Loucy (cell line): ENCODE results near the gene GSTO1.

Experiments used
- H2AFZ ChIP-seq: fragments of 200-600 bp; sonication (generic); 2 replicates; pipeline ENCODE4 v1.6.0; 2016; ENCODE audit warnings: antibody characterized with exemption, mild to moderate bottlenecking, low read length, moderate library complexity
- H3F3A ChIP-seq: fragments of 200-600 bp; 2 replicates; pipeline ENCODE4 v1.6.0; 2016; ENCODE audit warnings: antibody characterized with exemption, low read depth, mild to moderate bottlenecking
- H3K27me3 ChIP-seq: fragments of 200-600 bp; sonication (generic); 2 replicates; pipeline ENCODE4 v1.6.1; 2014; ENCODE audit warnings: low read length, mild to moderate bottlenecking; ENCODE audit not compliant: insufficient read depth, poor library complexity, severe bottlenecking
- H3K36me3 ChIP-seq: fragments of 200-600 bp; sonication (generic); 2 replicates; pipeline ENCODE4 v1.6.1; 2016; ENCODE audit warnings: low read length; ENCODE audit not compliant: insufficient read depth
- H3K4me1 ChIP-seq: fragments of 200-600 bp; sonication (generic); 2 replicates; pipeline ENCODE4 v1.5.1; 2014; ENCODE audit warnings: low read length, mild to moderate bottlenecking; ENCODE audit not compliant: insufficient read depth, poor library complexity, severe bottlenecking
- H3K4me2 ChIP-seq: fragments of 200-600 bp; sonication (generic); 2 replicates; pipeline ENCODE4 v1.6.0; 2014; ENCODE audit warnings: antibody characterized with exemption, low read length, low read depth, mild to moderate bottlenecking; ENCODE audit not compliant: poor library complexity, severe bottlenecking
- H3K4me3 ChIP-seq: fragments of 200-600 bp; sonication (generic); 2 replicates; pipeline ENCODE4 v1.5.1; 2014; ENCODE audit warnings: low read length, mild to moderate bottlenecking, mixed read lengths; ENCODE audit not compliant: poor library complexity, severe bottlenecking
- H3K79me2 ChIP-seq: fragments of 200-600 bp; sonication (generic); 2 replicates; pipeline ENCODE4 v1.6.1; 2014; ENCODE audit warnings: low read length; ENCODE audit not compliant: insufficient read depth
- H3K9ac ChIP-seq: fragments of 200-600 bp; sonication (generic); 2 replicates; pipeline ENCODE4 v1.6.0; 2014; ENCODE audit warnings: mild to moderate bottlenecking, low read depth, low read length, moderate library complexity; ENCODE audit not compliant: poor library complexity, severe bottlenecking
- H3K9me2 ChIP-seq: fragments of 200-600 bp; sonication (generic); replicated peaks from 2 replicates; pipeline ENCODE4 v1.6.1; 2016; ENCODE audit warnings: low read depth, low read length, mixed read lengths
- H3K9me3 ChIP-seq: fragments of 200-600 bp; sonication (generic); 2 replicates; pipeline ENCODE4 v1.6.1; 2014; ENCODE audit warnings: mild to moderate bottlenecking, antibody characterized with exemption, low read length, low read depth; ENCODE audit not compliant: insufficient read depth
- H4K20me1 ChIP-seq: fragments of 200-600 bp; sonication (generic); 2 replicates; pipeline ENCODE4 v1.6.0; 2014; ENCODE audit warnings: antibody characterized with exemption, low read length, mild to moderate bottlenecking; ENCODE audit not compliant: insufficient read depth, poor library complexity, severe bottlenecking
- CTCF ChIP-seq: fragments of 200-600 bp; sonication (generic); conservative IDR thresholded peaks from 2 replicates; pipeline ENCODE4 v1.5.1; 2014; ENCODE audit warnings: mild to moderate bottlenecking, antibody characterized with exemption, low read length
- EZH2phosphoT487 ChIP-seq: fragments of 200-600 bp; IDR thresholded peaks from 2 replicates; pipeline ENCODE4 v1.6.1; 2018; ENCODE audit warnings: antibody characterized with exemption, mild to moderate bottlenecking, moderate library complexity, borderline replicate concordance

Gene GSTO1

GRCh38 chr10:104255311-104255981, 754 bp downstream of the GSTO1 start:
- no peaks in the 10 kb centered on the region for H3K27me3 ChIP-seq
- H3K9me3 ChIP-seq: no peaks in the 10 kb centered on the region
- H3K4me1 ChIP-seq: peaks cover 53% of the 10 kb centered on the region
- peak overlapping the region; percentile 96 for H3K9ac ChIP-seq
- H3F3A ChIP-seq: no peaks in the 10 kb centered on the region
- H3K79me2 ChIP-seq: peaks cover 48% of the 10 kb centered on the region
- peaks cover 3% of the 10 kb centered on the region; the same call in 1 of the 2 replicates for H3K36me3 ChIP-seq
- TF ChIP-seq CTCF: no peak
- no peak for TF ChIP-seq EZH2phosphoT487
- H3K4me2 ChIP-seq: peak overlapping the region; percentile 88
- peaks cover 18% of the 10 kb centered on the region for H4K20me1 ChIP-seq
- H2AFZ ChIP-seq: peak overlapping the region; percentile 76; the same call in 1 of the 2 replicates
- H3K9me2 ChIP-seq: no peaks in the 10 kb centered on the region
- H3K4me3 ChIP-seq: peak overlapping the region; percentile 87

DNA sequence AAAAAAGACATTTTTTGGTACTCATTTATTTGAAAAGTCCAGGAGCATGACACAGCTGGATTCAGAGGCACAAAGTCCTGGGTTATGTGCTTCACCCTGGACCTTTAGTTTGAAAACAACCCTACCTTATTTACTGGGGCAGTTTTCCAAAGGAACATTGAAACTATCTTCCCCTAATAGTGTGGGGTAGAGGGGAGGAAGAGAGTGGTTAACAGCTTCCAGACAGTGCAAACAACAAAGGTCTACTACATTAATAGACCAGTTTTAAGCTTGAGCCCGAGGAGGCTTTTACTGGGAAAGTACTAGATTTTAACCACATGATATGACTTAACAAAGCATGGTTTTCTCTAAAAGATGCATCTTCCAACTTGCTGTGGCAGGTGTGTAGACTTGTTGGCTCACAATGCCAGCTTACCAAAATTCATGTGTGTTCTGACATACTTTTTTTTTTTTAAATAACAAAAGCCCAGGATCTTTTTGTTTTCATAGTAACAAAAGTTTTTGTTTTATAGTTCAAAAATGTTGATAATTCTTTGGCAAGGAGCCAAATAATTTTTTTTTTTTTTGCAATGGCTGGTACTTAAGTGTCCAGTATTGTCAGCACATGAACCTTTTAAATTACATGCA, 1.8 kb downstream of the GSTO1 start:
- Histone ChIP-seq H3K36me3 (peaks cover 7% of the 10 kb centered on the region; the same call in 1 of the 2 replicates), H3K79me2 (peaks cover 54% of the 10 kb centered on the region), H3K4me2 (peak overlapping the region; percentile 88), H3F3A (no peaks in the 10 kb centered on the region), H2AFZ (no peak overlapping the region), H3K4me1 (peaks cover 62% of the 10 kb centered on the region), H3K4me3 (peak overlapping the region; percentile 87), H4K20me1 (peaks cover 18% of the 10 kb centered on the region), H3K9ac (peak overlapping the region; percentile 96), H3K9me2 (no peaks in the 10 kb centered on the region), H3K27me3 (no peaks in the 10 kb centered on the region), H3K9me3 (no peaks in the 10 kb centered on the region)
- TF ChIP-seq EZH2phosphoT487 (no peak), CTCF (no peak)

DNA sequence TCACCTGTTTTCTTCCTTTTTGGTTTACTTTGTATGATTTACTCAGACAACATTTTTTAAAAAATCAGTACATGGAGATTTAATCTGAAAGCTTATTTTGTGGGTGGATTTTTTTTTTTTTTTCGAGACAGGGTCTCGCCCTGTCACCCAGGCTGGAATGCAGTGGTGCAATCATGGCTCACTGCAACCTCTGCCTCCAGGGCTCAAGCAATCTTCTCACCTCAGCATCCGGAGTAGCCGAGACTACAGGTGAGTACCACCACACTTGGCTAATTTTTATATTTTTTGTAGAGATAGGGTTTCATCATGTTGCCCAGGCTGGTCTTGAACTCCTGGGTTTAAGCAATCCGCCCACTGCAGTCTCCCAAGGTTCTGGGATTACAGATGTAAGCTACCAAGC, 2.5 kb downstream of the GSTO1 start:
- no peaks in the 10 kb centered on the region for H3F3A ChIP-seq
- H3K9me2 ChIP-seq: no peaks in the 10 kb centered on the region
- peak overlapping the region; percentile 88 for H3K4me2 ChIP-seq
- H3K27me3 ChIP-seq: no peaks in the 10 kb centered on the region
- H3K36me3 ChIP-seq: peaks cover 7% of the 10 kb centered on the region; the same call in 1 of the 2 replicates
- no peak overlapping the region for H3K4me3 ChIP-seq
- no peaks in the 10 kb centered on the region for H3K9me3 ChIP-seq
- H4K20me1 ChIP-seq: peaks cover 23% of the 10 kb centered on the region
- H3K4me1 ChIP-seq: peaks cover 63% of the 10 kb centered on the region
- no peak overlapping the region for H2AFZ ChIP-seq
- peaks cover 61% of the 10 kb centered on the region for H3K79me2 ChIP-seq
- TF ChIP-seq CTCF: no peak
- no peak for TF ChIP-seq EZH2phosphoT487
- H3K9ac ChIP-seq: no peak overlapping the region
